HepG2 (cell line): ENCODE data around the gene KANK3. TPM values are rescaled to one million over a fixed set of nuclear protein-coding genes. Genes with fewer than 3 reads are reported as not detected.

Experiments
- HCFC1 ChIP-seq: fragments of 150-350 bp; IDR thresholded peaks from 2 replicates; pipeline ENCODE4 v1.6.1; 2014; ENCODE audit warnings: low read depth, low read length
- KLF11 ChIP-seq: IDR thresholded peaks from 2 replicates; pipeline ENCODE4 v1.6.1; 2016; ENCODE audit warnings: missing compliant biosample characterization
- MXD4 ChIP-seq: IDR thresholded peaks from 2 replicates; pipeline ENCODE4 v1.6.1; 2016; ENCODE audit warnings: mild to moderate bottlenecking, missing biosample characterization, missing genetic modification reagents
- RELA ChIP-seq: sonication (generic); formaldehyde crosslinking; IDR thresholded peaks from 2 replicates; pipeline ENCODE4 v1.4.0; 2020; ENCODE audit warnings: missing genetic modification reagents
- SAFB2 ChIP-seq: sonication (generic); formaldehyde crosslinking; IDR thresholded peaks from 2 replicates; pipeline ENCODE4 v1.5.1; 2020; ENCODE audit warnings: missing genetic modification reagents, low read depth, mild to moderate bottlenecking, borderline replicate concordance
- SNAPC2 ChIP-seq: sonication (generic); formaldehyde crosslinking; IDR thresholded peaks from 2 replicates; pipeline ENCODE4 v1.8.1; 2022; ENCODE audit warnings: mild to moderate bottlenecking, missing genetic modification reagents
- SSRP1 ChIP-seq: IDR thresholded peaks from 2 replicates; pipeline ENCODE4 v1.6.1; 2016; ENCODE audit warnings: control low read depth
- TBL1XR1 ChIP-seq: fragments of 150-350 bp; IDR thresholded peaks from 2 replicates; pipeline ENCODE4 v1.6.1; 2014; ENCODE audit warnings: borderline replicate concordance, low read length; ENCODE audit not compliant: partially characterized antibody
- THAP7 ChIP-seq: sonication (generic); formaldehyde crosslinking; IDR thresholded peaks from 2 replicates; pipeline ENCODE4 v1.8.1; 2023; ENCODE audit warnings: mild to moderate bottlenecking, missing genetic modification reagents
- TSC22D2 ChIP-seq: sonication (generic); formaldehyde crosslinking; IDR thresholded peaks from 2 replicates; pipeline ENCODE4 v1.5.1; 2020; ENCODE audit warnings: missing genetic modification reagents, mild to moderate bottlenecking, borderline replicate concordance
- ZNF281 ChIP-seq: sonication (generic); formaldehyde crosslinking; IDR thresholded peaks from 2 replicates; pipeline ENCODE4 v1.4.0; 2020; ENCODE audit warnings: missing genetic modification reagents, borderline replicate concordance
- ZNF296 ChIP-seq: sonication (generic); formaldehyde crosslinking; conservative IDR thresholded peaks from 2 replicates; pipeline ENCODE4 v1.5.0; 2020; ENCODE audit warnings: mild to moderate bottlenecking, missing genetic modification reagents
- ZNF501 ChIP-seq: sonication (generic); formaldehyde crosslinking; IDR thresholded peaks from 2 replicates; pipeline ENCODE4 v1.5.1; 2020; ENCODE audit warnings: mild to moderate bottlenecking, moderate library complexity, missing genetic modification reagents
- ZNF512 ChIP-seq: sonication (generic); formaldehyde crosslinking; IDR thresholded peaks from 2 replicates; pipeline ENCODE4 v1.4.0; 2020; ENCODE audit warnings: mild to moderate bottlenecking, missing genetic modification reagents
- ZNF891 ChIP-seq: sonication (generic); formaldehyde crosslinking; IDR thresholded peaks from 2 replicates; pipeline ENCODE4 v1.5.0; 2020; ENCODE audit warnings: mild to moderate bottlenecking, missing genetic modification reagents
- polyA plus RNA-seq, 8 experiments: library from polyadenylated mRNA; depleted of rRNA in 3 of 8; stranded (reverse) in 7 of 8; unstranded in 1 of 8; fragments of >200 nt; fragmentation: Illumina TruSeq in 4 of 8; extraction: Trizol in 4 of 8; gene quantifications; 2 replicates each; pipeline versions ENCODE4 v1.2.1 to v1.2.3, GENCODE V29; 2011 to 2016; ENCODE audit warnings: low read depth in 4 of 8, missing spikeins in 1 of 8, mixed read lengths in 1 of 8; ENCODE audit not compliant: insufficient read depth in 1 of 8
- total RNA-seq, 5 experiments: library from RNA; depleted of rRNA; stranded (reverse); fragments of >200 nt; fragmentation: Illumina TruSeq; extraction: Trizol; gene quantifications; 2 replicates each; pipeline ENCODE4 v1.2.3, GENCODE V29; 2016; ENCODE audit warnings: low read depth in 1 of 5
- TF ChIP-seq, protein P1 (sequence below): sonication (generic); formaldehyde crosslinking; conservative IDR thresholded peaks from 2 replicates; pipeline ENCODE4 v1.4.0; 2020; ENCODE audit warnings: mild to moderate bottlenecking, missing genetic modification reagents, moderate library complexity
- TF ChIP-seq, protein P2 (sequence below): sonication (generic); formaldehyde crosslinking; IDR thresholded peaks from 2 replicates; pipeline ENCODE4 v1.5.0; 2020; ENCODE audit warnings: missing genetic modification reagents, mild to moderate bottlenecking, borderline replicate concordance

Gene KANK3
- total and polyA plus RNA-seq, 2 of the 13 experiments (the other 11 are each of a cell fraction or from before 2014, with no cell fraction given): 0.15 to 0.20 TPM

DNA sequence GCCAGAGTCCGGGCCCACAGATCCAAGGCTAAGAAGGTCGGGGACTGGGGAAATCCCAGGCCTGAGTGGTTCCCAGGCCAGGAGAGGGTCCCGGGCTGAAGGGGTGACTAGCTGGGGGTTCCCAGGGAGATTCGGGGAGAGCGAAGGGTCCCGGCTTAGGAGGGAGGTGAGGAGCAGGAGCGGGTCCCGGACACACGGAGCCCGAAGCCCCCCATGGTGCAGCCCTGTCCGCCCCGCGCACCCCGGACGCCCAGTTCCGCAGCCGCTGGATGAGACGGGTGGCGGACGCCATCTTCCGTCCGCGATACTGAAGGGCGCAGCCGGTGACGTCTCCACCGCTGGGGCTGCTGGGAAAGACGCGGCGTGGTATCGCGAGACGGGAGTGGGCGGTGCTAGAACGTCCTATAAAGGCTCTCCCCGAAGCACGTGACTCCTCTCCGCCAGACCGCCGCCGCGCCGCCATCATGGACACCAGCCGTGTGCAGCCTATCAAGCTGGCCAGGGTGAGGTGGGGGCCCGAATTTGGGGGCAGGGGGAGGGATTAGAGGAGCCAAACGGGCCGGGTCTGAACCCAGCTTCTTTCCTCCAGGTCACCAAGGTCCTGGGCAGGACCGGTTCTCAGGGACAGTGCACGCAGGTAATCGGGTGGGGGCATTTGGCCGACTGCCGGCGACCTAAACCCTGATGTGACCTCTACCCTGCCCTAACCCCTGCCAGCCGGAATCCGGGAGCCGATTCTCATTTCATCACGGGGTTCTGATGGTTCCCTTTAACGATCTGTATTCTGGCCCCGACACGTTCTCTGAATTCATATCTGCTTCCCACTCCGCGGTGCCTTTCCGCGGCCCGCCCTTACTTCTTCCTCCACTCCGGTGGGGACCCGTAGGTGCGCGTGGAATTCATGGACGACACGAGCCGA is 21.7 kb downstream of the KANK3 start, which contains the start of the genes NDUFA7 and RPS28 (continued):
- TF ChIP-seq, protein P1, sequence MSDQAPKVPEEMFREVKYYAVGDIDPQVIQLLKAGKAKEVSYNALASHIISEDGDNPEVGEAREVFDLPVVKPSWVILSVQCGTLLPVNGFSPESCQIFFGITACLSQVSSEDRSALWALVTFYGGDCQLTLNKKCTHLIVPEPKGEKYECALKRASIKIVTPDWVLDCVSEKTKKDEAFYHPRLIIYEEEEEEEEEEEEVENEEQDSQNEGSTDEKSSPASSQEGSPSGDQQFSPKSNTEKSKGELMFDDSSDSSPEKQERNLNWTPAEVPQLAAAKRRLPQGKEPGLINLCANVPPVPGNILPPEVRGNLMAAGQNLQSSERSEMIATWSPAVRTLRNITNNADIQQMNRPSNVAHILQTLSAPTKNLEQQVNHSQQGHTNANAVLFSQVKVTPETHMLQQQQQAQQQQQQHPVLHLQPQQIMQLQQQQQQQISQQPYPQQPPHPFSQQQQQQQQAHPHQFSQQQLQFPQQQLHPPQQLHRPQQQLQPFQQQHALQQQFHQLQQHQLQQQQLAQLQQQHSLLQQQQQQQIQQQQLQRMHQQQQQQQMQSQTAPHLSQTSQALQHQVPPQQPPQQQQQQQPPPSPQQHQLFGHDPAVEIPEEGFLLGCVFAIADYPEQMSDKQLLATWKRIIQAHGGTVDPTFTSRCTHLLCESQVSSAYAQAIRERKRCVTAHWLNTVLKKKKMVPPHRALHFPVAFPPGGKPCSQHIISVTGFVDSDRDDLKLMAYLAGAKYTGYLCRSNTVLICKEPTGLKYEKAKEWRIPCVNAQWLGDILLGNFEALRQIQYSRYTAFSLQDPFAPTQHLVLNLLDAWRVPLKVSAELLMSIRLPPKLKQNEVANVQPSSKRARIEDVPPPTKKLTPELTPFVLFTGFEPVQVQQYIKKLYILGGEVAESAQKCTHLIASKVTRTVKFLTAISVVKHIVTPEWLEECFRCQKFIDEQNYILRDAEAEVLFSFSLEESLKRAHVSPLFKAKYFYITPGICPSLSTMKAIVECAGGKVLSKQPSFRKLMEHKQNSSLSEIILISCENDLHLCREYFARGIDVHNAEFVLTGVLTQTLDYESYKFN (CRISPR knock-in tag): no peak
- no peak for TF ChIP-seq SSRP1
- no peak for TF ChIP-seq TSC22D2 (CRISPR knock-in tag)
- peak; percentile 82 for TF ChIP-seq MXD4 (CRISPR knock-in tag)
- peak; percentile 68 for TF ChIP-seq HCFC1
- no peak for TF ChIP-seq RELA (CRISPR knock-in tag)
- TF ChIP-seq ZNF512 (CRISPR knock-in tag): no peak
- TF ChIP-seq ZNF296 (CRISPR knock-in tag): no peak
- peak; percentile 62; the same call in 1 of the 2 replicates for TF ChIP-seq SAFB2
- peak; percentile 86 for TF ChIP-seq ZNF501 (CRISPR knock-in tag)
- peak; percentile 25 for TF ChIP-seq TBL1XR1
- TF ChIP-seq ZNF281 (CRISPR knock-in tag): no peak; the same call in 1 of the 2 replicates
- TF ChIP-seq THAP7 (CRISPR knock-in tag): peak; percentile 65; the same call in 1 of the 2 replicates
- no peak; the same call in 1 of the 2 replicates for TF ChIP-seq ZNF891 (CRISPR knock-in tag)
- TF ChIP-seq, protein P2, sequence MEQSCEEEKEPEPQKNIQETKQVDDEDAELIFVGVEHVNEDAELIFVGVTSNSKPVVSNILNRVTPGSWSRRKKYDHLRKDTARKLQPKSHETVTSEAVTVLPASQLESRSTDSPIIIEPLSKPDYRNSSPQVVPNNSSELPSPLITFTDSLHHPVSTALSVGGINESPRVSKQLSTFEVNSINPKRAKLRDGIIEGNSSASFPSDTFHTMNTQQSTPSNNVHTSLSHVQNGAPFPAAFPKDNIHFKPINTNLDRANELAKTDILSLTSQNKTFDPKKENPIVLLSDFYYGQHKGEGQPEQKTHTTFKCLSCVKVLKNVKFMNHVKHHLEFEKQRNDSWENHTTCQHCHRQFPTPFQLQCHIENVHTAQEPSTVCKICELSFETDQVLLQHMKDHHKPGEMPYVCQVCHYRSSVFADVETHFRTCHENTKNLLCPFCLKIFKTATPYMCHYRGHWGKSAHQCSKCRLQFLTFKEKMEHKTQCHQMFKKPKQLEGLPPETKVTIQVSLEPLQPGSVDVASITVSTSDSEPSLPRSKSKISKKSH (CRISPR knock-in tag): peak; percentile 49; the same call in 1 of the 2 replicates
- no peak for TF ChIP-seq KLF11 (CRISPR knock-in tag)
- peak; percentile 40; the same call in 1 of the 2 replicates for TF ChIP-seq SNAPC2 (CRISPR knock-in tag)
